HepG2 (cell line): ENCODE results near the gene MXI1. TPM values are rescaled to one million over a fixed set of nuclear protein-coding genes. Genes with fewer than 3 reads are reported as not detected.

ENCODE experiments used
- CREB1 ChIP-seq, 2 experiments: fragments of 450-650 bp in 1 of 2; IDR thresholded peaks; 2 replicates each; pipeline ENCODE4 v1.6.1; 2016 to 2017; ENCODE audit warnings: control low read depth in 1 of 2, mild to moderate bottlenecking in 1 of 2, missing compliant biosample characterization in 1 of 2, missing genetic modification characterization in 1 of 2
- HCFC1 ChIP-seq: fragments of 150-350 bp; IDR thresholded peaks from 2 replicates; pipeline ENCODE4 v1.6.1; 2014; ENCODE audit warnings: low read depth, low read length
- KDM5A ChIP-seq: fragments of 200-600 bp; sonication (generic); IDR thresholded peaks from 2 replicates; pipeline ENCODE4 v1.7.0; 2018; ENCODE audit warnings: antibody characterized with exemption, mild to moderate bottlenecking, low read length, borderline replicate concordance
- MXD4 ChIP-seq: IDR thresholded peaks from 2 replicates; pipeline ENCODE4 v1.6.1; 2016; ENCODE audit warnings: mild to moderate bottlenecking, missing biosample characterization, missing genetic modification reagents
- NR2C2 ChIP-seq: sonication (generic); formaldehyde crosslinking; IDR thresholded peaks from 2 replicates; pipeline ENCODE4 v1.4.0; 2020; ENCODE audit warnings: missing genetic modification reagents, mild to moderate bottlenecking, moderate library complexity, borderline replicate concordance
- POLR2A ChIP-seq, 2 experiments: IDR thresholded peaks; 2 replicates each; pipeline ENCODE4 v1.6.1; 2011; ENCODE audit warnings: low read depth in 2 of 2, low read length in 2 of 2, mild to moderate bottlenecking in 1 of 2, moderate library complexity in 1 of 2; ENCODE audit not compliant: insufficient read depth in 1 of 2
- RAD21 ChIP-seq: fragments of 450-650 bp; formaldehyde crosslinking; IDR thresholded peaks from 2 replicates; pipeline ENCODE4 v1.5.0; 2020; ENCODE audit warnings: mild to moderate bottlenecking
- ZBTB40 ChIP-seq, 2 experiments: fragments of 450-650 bp in 1 of 2; sonication (generic) in 1 of 2; formaldehyde crosslinking in 1 of 2; IDR thresholded peaks; 2 replicates each; pipeline versions ENCODE4 v1.6.1 to v1.8.0; 2016 to 2022; ENCODE audit warnings: antibody characterized with exemption in 1 of 2, mild to moderate bottlenecking in 1 of 2, missing genetic modification reagents in 1 of 2
- ZIK1 ChIP-seq: sonication (generic); formaldehyde crosslinking; IDR thresholded peaks from 2 replicates; pipeline ENCODE4 v1.5.0; 2020; ENCODE audit warnings: mild to moderate bottlenecking, low read depth, missing genetic modification reagents, borderline replicate concordance
- ZNF331 ChIP-seq: sonication (generic); formaldehyde crosslinking; IDR thresholded peaks from 2 replicates; pipeline ENCODE4 v1.4.0; 2020; ENCODE audit warnings: missing genetic modification reagents
- ZNF556 ChIP-seq: sonication (generic); formaldehyde crosslinking; IDR thresholded peaks from 2 replicates; pipeline ENCODE4 v1.4.0; 2020; ENCODE audit warnings: mild to moderate bottlenecking, missing genetic modification reagents, borderline replicate concordance
- ZNF749 ChIP-seq: sonication (generic); formaldehyde crosslinking; IDR thresholded peaks from 2 replicates; pipeline ENCODE4 v1.8.0; 2022; ENCODE audit warnings: mild to moderate bottlenecking, missing genetic modification reagents, moderate library complexity, borderline replicate concordance
- ZNF782 ChIP-seq: sonication (generic); formaldehyde crosslinking; IDR thresholded peaks from 2 replicates; pipeline ENCODE4 v1.4.0; 2020; ENCODE audit warnings: missing genetic modification reagents, mild to moderate bottlenecking, borderline replicate concordance
- polyA plus RNA-seq, 8 experiments: library from polyadenylated mRNA; depleted of rRNA in 3 of 8; stranded (reverse) in 7 of 8; unstranded in 1 of 8; fragments of >200 nt; fragmentation: Illumina TruSeq in 4 of 8; extraction: Trizol in 4 of 8; gene quantifications; 2 replicates each; pipeline versions ENCODE4 v1.2.1 to v1.2.3, GENCODE V29; 2011 to 2016; ENCODE audit warnings: low read depth in 4 of 8, missing spikeins in 1 of 8, mixed read lengths in 1 of 8; ENCODE audit not compliant: insufficient read depth in 1 of 8
- total RNA-seq, 5 experiments: library from RNA; depleted of rRNA; stranded (reverse); fragments of >200 nt; fragmentation: Illumina TruSeq; extraction: Trizol; gene quantifications; 2 replicates each; pipeline ENCODE4 v1.2.3, GENCODE V29; 2016; ENCODE audit warnings: low read depth in 1 of 5
- TF ChIP-seq, protein P1 (sequence below), 2 experiments: sonication (generic) in 1 of 2; formaldehyde crosslinking in 1 of 2; IDR thresholded peaks; 2 replicates each; pipeline versions ENCODE4 v1.4.0 to v1.6.1; 2018 to 2020; ENCODE audit warnings: missing genetic modification reagents in 2 of 2, borderline replicate concordance in 1 of 2, low read depth in 1 of 2, mild to moderate bottlenecking in 1 of 2, missing biosample characterization in 1 of 2
- TF ChIP-seq, protein P2 (sequence below): sonication (generic); formaldehyde crosslinking; IDR thresholded peaks from 2 replicates; pipeline ENCODE4 v1.8.0; 2022; ENCODE audit warnings: missing genetic modification reagents, mild to moderate bottlenecking, inconsistent platforms, borderline replicate concordance

The MXI1 gene
- total and polyA plus RNA-seq, 2 of the 13 experiments (the other 11 are each of a cell fraction or from before 2014, with no cell fraction given), result 6.6 to 22.0 TPM

- TF ChIP-seq, protein P1, sequence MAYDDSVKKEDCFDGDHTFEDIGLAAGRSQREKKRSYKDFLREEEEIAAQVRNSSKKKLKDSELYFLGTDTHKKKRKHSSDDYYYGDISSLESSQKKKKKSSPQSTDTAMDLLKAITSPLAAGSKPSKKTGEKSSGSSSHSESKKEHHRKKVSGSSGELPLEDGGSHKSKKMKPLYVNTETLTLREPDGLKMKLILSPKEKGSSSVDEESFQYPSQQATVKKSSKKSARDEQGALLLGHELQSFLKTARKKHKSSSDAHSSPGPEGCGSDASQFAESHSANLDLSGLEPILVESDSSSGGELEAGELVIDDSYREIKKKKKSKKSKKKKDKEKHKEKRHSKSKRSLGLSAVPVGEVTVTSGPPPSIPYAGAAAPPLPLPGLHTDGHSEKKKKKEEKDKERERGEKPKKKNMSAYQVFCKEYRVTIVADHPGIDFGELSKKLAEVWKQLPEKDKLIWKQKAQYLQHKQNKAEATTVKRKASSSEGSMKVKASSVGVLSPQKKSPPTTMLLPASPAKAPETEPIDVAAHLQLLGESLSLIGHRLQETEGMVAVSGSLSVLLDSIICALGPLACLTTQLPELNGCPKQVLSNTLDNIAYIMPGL (CRISPR knock-in tag; IDR thresholded peaks at IDR 0.05; ENCODE audit: borderline replicate concordance in 1 of 2, low read depth in 1 of 2), result peak in 1 of 2 experiments; percentile 82; a peak in 2 of 4 replicates
- TF ChIP-seq NR2C2 (CRISPR knock-in tag) (peak; percentile 68), RAD21 (CRISPR knock-in tag) (peak; percentile 74), ZNF782 (CRISPR knock-in tag) (0 out of 2 replicates have a peak, but pooled peaks have one; percentile 39), KDM5A (peak; percentile 72; the same call in 1 of the 2 replicates), ZBTB40 (IDR thresholded peaks at IDR 0.05) (no peak), ZBTB40 (CRISPR knock-in tag; IDR thresholded peaks at IDR 0.05) (peak; percentile 49; the same call in 1 of the 2 replicates), POLR2A (IDR thresholded peaks at IDR 0.05; ENCODE audit: insufficient read depth in 1 of 2, low read depth in 2 of 2, low read length in 2 of 2) (peak in 1 of 2 experiments; percentile 52; a peak in 1 of 4 replicates), ZNF556 (CRISPR knock-in tag) (peak; percentile 29; the same call in 1 of the 2 replicates), ZIK1 (CRISPR knock-in tag) (no peak), HCFC1 (peak; percentile 93), CREB1 (IDR thresholded peaks at IDR 0.05) (peak; percentile 80), CREB1 (CRISPR knock-in tag; IDR thresholded peaks at IDR 0.05) (peak; percentile 89), MXD4 (CRISPR knock-in tag) (peak; percentile 58; the same call in 1 of the 2 replicates), ZNF749 (CRISPR knock-in tag) (0 out of 2 replicates have a peak, but pooled peaks have one; percentile 47), ZNF331 (CRISPR knock-in tag) (no peak)
- TF ChIP-seq, protein P2, sequence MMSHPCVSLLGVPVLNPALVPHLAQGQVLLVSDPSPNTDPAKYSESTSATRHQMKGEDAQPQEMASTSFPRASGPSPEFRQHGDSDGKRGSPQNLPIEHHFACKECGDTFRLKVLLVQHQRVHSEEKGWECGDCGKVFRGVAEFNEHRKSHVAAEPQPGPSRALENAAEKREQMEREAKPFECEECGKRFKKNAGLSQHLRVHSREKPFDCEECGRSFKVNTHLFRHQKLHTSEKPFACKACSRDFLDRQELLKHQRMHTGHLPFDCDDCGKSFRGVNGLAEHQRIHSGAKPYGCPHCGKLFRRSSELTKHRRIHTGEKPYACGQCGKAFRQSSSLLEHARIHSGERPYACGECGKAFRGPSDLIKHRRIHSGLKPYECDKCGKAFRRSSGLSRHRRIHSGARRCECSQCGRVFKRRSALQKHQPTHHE (CRISPR knock-in tag), result no peak
These were observed 18.5 kb downstream of the MXI1 start (continued) for GRCh38 chr10:110225756-110226542.
